HG03571 (cell line): ENCODE measurements around the gene PROX2.

Experiments
- ATAC-seq: cut with Tn5 transposase; IDR thresholded peaks from one replicate; pipeline ENCODE4 v1.9.1; 2021; ENCODE audit not compliant: unreplicated experiment

PROX2 gene, protein sequence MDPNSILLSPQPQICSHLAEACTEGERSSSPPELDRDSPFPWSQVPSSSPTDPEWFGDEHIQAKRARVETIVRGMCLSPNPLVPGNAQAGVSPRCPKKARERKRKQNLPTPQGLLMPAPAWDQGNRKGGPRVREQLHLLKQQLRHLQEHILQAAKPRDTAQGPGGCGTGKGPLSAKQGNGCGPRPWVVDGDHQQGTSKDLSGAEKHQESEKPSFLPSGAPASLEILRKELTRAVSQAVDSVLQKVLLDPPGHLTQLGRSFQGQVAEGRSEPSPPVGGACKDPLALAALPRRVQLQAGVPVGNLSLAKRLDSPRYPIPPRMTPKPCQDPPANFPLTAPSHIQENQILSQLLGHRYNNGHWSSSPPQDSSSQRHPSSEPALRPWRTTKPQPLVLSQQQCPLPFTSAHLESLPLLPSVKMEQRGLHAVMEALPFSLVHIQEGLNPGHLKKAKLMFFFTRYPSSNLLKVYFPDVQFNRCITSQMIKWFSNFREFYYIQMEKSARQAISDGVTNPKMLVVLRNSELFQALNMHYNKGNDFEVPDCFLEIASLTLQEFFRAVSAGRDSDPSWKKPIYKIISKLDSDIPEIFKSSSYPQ

GRCh38 chr14:74875941-74876913, at the start of gene PROX2:
Gene PROX2, minus strand, starts transcription at chr14:74876145. Its CDS starts 12,311 bp downstream, at chr14:74863834.
- no peak for ATAC-seq

DNA sequence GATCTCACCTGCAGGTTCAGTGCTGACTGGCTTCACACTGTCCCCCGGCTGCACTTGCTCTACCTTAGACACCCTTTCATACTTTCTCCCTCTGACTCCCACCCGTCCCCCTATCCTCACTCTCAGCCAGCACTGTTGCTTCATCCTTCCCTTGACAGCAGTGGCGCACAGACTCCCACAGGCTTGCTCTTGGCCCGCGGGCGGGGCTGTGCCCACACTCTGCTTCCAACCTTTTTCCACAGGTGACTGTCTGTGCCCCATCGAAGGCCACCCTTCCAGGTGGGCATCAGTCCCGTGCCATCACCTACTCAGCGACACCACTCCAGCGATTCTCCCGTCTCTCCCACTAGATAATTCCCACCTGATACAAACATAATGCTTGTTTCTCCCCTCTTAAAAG, 48.1 kb upstream of the PROX2 start:
- no peak for ATAC-seq

DNA sequence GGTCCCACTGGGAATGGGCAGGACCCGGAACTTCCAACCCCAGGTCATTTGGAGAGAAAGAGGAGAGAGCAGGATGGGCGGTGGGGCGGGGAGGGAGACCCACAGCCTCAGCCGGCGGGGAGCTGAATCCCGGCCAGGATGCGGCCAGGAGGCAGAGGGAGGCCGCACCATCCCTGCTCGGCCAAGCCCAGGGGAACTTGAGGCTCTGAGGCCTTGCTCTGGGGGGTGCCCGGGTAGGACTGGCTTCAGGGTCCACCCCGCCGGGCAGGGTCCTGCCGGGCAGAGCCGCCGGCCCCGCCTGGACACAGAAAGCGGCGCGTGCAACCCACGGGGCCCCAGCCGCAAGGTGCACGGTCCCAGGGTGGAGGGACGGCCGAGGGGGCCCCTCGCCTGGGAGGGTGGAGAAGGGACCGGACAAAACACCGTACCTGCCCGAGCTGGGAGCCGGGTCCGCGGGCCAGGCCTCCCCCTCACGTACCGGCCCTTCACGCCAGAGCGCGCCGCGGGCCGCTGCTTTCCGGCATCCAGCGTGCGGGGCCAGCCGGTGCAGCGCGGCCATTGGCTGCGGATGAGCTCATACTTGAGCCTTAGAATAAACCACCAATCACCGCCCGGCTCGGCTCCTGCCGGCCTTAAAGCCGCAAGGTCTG, 46.9 kb upstream of the PROX2 start, which contains the start of gene RPS6KL1:
Gene RPS6KL1 (minus strand): TSS at position 509 of the 650 bp plus-strand sequence. CDS start 1,719 bp downstream, outside the sequence.
- peak; percentile 80 for ATAC-seq

- ATAC-seq = no peak
Observed at GRCh38 chr14:74921987-74922751, 46.2 kb upstream of the PROX2 start.

GRCh38 chr14:74921053-74921620, 45.2 kb upstream of the PROX2 start:
- ATAC-seq = no peak

GRCh38 chr14:74920281-74920680, 44.3 kb upstream of the PROX2 start:
- ATAC-seq = no peak

DNA sequence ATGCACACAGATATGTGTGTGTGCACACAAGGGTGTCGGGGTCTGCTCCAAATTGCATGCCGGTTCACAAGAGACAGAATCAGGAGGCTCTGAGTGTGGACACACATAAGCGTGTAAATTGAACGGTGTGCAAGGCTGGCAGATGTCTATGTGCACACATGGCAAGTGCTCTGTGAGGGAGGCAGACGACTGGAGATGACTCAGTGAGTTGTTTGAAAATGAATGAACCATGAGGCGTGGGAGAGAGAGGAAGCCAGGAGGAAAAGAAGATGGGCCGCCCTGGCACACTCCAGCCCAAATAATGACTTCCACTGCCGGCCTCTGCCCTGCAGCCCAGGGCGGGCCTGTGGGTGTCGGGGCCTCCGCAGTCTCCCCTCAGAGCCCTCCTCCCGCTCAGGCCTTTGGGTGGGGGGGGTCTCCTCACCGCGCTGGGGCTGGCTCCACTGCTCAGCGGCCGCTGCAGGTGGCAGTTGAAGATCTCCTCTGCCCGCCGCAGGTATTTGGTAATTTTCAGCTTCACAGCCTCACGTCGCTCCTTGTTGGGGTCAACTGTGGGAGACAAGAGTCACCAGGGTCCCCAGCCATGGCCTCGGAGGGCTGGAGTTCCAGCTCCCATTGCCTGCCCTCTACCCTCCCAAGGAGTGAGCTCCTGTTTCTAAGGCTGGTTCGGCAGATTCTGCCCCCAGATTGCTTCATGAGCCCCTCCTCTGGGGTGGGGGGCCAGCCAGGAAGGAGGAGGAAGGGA, 43.6 kb upstream of the PROX2 start:
- no peak for ATAC-seq

- no peak for ATAC-seq
Observed at GRCh38 chr14:74918380-74918779, 42.4 kb upstream of the PROX2 start.

- ATAC-seq = no peak
Observed at GRCh38 chr14:74917646-74918081, 41.7 kb upstream of the PROX2 start.

- no peak for ATAC-seq
Observed at GRCh38 chr14:74917178-74917543, 41.2 kb upstream of the PROX2 start.

DNA sequence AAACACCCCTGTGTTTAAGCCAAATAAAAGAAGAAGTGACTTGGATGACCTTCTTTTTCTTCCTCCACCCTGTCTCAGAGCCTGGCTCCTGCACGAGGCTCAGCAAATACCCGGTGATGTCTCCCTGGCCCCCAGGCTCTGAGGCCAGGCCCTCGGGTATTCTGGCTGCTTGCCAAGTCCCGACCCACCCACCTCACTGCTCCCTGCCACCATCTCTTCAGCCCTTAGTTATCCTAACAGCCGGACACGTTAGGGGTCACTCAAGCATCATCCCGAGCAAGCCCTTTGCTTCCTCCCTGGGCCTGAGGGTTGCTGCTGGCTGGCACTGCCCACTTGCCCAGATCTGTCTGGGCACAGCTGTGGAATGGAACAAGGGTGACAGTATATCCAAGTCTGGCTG, 39.9 kb upstream of the PROX2 start:
- no peak for ATAC-seq

DNA sequence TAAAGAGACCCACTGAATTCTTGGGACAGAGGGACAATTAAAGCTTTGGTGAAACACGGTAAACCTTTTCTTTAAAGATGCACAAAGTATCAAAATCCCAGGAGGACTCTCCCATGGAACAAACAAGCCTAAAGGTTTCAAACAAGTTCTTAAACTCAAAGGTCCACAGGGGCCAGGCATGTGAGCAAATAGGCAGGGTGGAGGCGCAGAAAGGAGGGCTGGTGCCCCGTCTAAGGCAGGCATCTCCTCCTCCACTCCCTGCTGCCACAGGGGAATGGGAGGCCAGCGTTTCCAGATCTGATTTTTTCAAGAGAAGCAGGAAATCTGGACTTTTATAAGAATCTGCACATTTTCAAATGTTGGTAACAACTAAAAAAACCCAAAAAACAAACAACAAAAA, 39.5 kb upstream of the PROX2 start:
- ATAC-seq = no peak

DNA sequence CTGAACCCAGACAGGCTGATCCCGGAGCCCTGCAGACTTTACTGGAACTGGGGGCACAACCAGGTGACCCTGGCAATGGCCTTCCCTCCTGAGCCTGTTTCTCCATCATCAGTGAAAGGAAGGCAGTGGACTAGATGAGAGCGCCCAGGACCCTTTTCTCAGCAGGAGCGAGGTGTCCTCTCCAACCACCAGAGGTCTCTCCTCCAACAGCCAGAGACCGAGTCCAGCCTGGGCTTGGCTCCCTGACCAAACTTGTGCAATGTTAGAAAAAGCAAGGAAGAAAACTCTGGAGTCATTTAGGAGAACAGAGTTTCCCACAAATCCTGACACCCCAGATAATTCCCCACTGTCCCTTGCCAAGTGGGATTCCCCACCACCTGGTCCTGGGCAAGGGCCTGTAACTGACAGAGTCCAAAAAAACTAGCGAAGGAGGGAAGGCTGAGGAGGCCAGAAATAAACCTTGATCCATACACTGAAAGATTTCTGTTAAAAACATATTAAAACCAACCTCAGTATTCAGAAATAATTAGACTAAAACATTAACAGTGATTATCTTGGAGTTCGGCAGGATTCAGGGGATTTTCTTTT, 38.1 kb upstream of the PROX2 start:
- ATAC-seq = no peak

GRCh38 chr14:74913393-74913910, 37.5 kb upstream of the PROX2 start:
- no peak for ATAC-seq

DNA sequence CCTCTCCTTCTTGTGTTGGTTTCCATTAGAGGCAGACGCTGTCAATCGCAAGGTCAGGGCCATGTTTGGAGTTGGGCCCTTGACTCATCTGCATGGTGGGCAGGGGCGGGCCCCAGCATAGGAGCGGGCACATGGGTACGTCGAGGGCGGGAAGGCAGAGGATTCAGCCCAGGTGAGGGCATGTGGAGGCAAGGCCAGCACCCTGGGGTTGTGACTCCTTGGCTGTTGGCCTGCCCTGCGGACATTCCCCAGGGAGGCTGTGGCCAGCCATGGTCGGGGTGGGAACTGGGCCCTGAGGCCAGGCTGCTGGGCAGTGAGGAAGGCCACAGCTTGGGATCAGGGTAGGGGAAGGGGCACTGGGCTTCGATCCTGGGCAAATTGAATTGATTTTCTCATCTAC, 36.9 kb upstream of the PROX2 start:
- no peak for ATAC-seq

GRCh38 chr14:74912111-74912510, 36.2 kb upstream of the PROX2 start:
- ATAC-seq = no peak

GRCh38 chr14:74911704-74912103, 35.8 kb upstream of the PROX2 start:
- no peak for ATAC-seq

DNA sequence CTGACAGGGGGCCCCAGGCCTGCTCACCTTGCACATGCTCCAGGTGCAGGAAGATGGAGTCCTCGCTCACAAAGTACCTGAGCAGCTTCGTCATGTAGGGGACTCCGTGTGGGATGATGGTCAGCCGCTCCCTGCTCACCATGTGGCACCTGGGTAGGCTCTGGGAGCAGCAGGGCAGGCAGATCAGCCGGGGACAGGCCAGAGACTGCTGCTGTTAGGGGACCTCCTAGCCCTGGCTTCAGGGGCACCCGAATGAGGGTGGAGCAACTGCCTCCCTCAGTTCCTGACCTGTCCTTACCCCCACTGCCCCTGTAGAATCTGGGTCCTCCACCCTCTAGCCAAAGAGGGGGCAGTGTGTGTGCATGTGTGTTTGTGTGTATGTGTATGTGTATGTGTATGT, 35.3 kb upstream of the PROX2 start:
- ATAC-seq = no peak
